Ishikawa (cell line): ENCODE results near the gene PGF.
A peak's percentile ranks its signal among the peaks of the same experiment; 100 is the strongest.

ENCODE experiments used
- CEBPB ChIP-seq: IDR thresholded peaks from 2 replicates; pipeline ENCODE4 v1.6.1; 2012
- CREB1 ChIP-seq: IDR thresholded peaks from 2 replicates; pipeline ENCODE4 v1.6.1; 2012; ENCODE audit warnings: low read depth
- EGR1 ChIP-seq: IDR thresholded peaks from 2 replicates; pipeline ENCODE4 v1.6.1; 2012
- EP300 ChIP-seq: IDR thresholded peaks from 2 replicates; pipeline ENCODE4 v1.6.1; 2012; ENCODE audit warnings: borderline replicate concordance
- FOXM1 ChIP-seq: IDR thresholded peaks from 2 replicates; pipeline ENCODE4 v1.6.1; 2012; ENCODE audit warnings: low read depth, borderline replicate concordance
- NFIC ChIP-seq: IDR thresholded peaks from 2 replicates; pipeline ENCODE4 v1.6.1; 2012
- RAD21 ChIP-seq: IDR thresholded peaks from 2 replicates; pipeline ENCODE4 v1.6.1; 2012; ENCODE audit warnings: low read depth
- TAF1 ChIP-seq: IDR thresholded peaks from 2 replicates; pipeline ENCODE4 v1.6.1; 2012; ENCODE audit warnings: low read depth, mild to moderate bottlenecking
- TCF12 ChIP-seq: IDR thresholded peaks from 2 replicates; pipeline ENCODE4 v1.6.1; 2012; ENCODE audit warnings: low read depth
- TEAD4 ChIP-seq: IDR thresholded peaks from 2 replicates; pipeline ENCODE4 v1.6.1; 2012
- YY1 ChIP-seq: IDR thresholded peaks from 2 replicates; pipeline ENCODE4 v1.6.1; 2012; ENCODE audit warnings: low read depth
- ZBTB7A ChIP-seq: IDR thresholded peaks from 2 replicates; pipeline ENCODE4 v1.6.1; 2012; ENCODE audit warnings: low read depth
- TF ChIP-seq, protein P1 (sequence below): IDR thresholded peaks from 2 replicates; pipeline ENCODE4 v1.6.1; 2012
- TF ChIP-seq, protein P2 (sequence below): IDR thresholded peaks from 2 replicates; pipeline ENCODE4 v1.6.1; 2012; ENCODE audit warnings: low read depth, mild to moderate bottlenecking
- TF ChIP-seq, protein P3 (sequence below): IDR thresholded peaks from 2 replicates; pipeline ENCODE4 v1.6.1; 2012

The PGF gene

DNA sequence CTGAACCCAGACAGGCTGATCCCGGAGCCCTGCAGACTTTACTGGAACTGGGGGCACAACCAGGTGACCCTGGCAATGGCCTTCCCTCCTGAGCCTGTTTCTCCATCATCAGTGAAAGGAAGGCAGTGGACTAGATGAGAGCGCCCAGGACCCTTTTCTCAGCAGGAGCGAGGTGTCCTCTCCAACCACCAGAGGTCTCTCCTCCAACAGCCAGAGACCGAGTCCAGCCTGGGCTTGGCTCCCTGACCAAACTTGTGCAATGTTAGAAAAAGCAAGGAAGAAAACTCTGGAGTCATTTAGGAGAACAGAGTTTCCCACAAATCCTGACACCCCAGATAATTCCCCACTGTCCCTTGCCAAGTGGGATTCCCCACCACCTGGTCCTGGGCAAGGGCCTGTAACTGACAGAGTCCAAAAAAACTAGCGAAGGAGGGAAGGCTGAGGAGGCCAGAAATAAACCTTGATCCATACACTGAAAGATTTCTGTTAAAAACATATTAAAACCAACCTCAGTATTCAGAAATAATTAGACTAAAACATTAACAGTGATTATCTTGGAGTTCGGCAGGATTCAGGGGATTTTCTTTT lies 41.3 kb downstream of the PGF start:
- TF ChIP-seq ZBTB7A (no peak), RAD21 (peak; percentile 76)

DNA sequence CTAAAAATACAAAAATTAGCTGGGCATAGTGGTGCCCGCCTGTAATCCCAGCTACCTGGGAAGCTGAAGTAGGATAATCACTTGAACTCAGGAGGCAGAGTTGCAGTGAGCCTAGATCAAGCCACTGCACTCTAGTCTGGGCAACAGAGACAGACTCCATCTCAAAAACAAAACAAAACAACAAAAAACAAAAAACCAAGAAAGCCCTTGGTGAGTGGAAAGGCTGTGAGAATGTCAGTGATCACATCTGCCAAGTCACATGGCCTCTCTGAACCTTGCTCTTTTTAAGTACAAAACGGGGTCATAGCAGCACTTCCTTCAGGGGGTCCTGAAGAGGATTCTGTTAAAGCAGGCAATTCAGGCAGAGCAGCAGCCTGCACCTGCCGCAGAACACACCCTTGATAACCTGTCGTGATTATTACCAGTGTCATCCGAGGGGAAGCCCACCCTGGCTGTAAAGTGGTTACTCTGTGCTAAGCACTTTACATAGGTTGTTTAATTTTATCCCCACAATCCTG lies 41.9 kb downstream of the PGF start:
- TF ChIP-seq, protein P1, sequence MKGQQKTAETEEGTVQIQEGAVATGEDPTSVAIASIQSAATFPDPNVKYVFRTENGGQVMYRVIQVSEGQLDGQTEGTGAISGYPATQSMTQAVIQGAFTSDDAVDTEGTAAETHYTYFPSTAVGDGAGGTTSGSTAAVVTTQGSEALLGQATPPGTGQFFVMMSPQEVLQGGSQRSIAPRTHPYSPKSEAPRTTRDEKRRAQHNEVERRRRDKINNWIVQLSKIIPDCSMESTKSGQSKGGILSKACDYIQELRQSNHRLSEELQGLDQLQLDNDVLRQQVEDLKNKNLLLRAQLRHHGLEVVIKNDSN, result no peak
- TF ChIP-seq TAF1, result no peak
- TF ChIP-seq NFIC, result no peak
- TF ChIP-seq EGR1, result no peak
- no peak for TF ChIP-seq ZBTB7A
- TF ChIP-seq, protein P2, sequence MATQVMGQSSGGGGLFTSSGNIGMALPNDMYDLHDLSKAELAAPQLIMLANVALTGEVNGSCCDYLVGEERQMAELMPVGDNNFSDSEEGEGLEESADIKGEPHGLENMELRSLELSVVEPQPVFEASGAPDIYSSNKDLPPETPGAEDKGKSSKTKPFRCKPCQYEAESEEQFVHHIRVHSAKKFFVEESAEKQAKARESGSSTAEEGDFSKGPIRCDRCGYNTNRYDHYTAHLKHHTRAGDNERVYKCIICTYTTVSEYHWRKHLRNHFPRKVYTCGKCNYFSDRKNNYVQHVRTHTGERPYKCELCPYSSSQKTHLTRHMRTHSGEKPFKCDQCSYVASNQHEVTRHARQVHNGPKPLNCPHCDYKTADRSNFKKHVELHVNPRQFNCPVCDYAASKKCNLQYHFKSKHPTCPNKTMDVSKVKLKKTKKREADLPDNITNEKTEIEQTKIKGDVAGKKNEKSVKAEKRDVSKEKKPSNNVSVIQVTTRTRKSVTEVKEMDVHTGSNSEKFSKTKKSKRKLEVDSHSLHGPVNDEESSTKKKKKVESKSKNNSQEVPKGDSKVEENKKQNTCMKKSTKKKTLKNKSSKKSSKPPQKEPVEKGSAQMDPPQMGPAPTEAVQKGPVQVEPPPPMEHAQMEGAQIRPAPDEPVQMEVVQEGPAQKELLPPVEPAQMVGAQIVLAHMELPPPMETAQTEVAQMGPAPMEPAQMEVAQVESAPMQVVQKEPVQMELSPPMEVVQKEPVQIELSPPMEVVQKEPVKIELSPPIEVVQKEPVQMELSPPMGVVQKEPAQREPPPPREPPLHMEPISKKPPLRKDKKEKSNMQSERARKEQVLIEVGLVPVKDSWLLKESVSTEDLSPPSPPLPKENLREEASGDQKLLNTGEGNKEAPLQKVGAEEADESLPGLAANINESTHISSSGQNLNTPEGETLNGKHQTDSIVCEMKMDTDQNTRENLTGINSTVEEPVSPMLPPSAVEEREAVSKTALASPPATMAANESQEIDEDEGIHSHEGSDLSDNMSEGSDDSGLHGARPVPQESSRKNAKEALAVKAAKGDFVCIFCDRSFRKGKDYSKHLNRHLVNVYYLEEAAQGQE, result no peak
- no peak for TF ChIP-seq YY1
- TF ChIP-seq CREB1, result no peak
- no peak for TF ChIP-seq RAD21
- TF ChIP-seq, protein P3, sequence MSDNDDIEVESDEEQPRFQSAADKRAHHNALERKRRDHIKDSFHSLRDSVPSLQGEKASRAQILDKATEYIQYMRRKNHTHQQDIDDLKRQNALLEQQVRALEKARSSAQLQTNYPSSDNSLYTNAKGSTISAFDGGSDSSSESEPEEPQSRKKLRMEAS, result no peak
- no peak for TF ChIP-seq EP300
- TF ChIP-seq TCF12, result no peak
- no peak for TF ChIP-seq TEAD4
- TF ChIP-seq FOXM1, result no peak
- no peak for TF ChIP-seq CEBPB

DNA sequence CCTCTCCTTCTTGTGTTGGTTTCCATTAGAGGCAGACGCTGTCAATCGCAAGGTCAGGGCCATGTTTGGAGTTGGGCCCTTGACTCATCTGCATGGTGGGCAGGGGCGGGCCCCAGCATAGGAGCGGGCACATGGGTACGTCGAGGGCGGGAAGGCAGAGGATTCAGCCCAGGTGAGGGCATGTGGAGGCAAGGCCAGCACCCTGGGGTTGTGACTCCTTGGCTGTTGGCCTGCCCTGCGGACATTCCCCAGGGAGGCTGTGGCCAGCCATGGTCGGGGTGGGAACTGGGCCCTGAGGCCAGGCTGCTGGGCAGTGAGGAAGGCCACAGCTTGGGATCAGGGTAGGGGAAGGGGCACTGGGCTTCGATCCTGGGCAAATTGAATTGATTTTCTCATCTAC lies 42.6 kb downstream of the PGF start:
- TF ChIP-seq YY1 (no peak), EP300 (no peak), TAF1 (no peak), NFIC (no peak), CREB1 (no peak)

DNA sequence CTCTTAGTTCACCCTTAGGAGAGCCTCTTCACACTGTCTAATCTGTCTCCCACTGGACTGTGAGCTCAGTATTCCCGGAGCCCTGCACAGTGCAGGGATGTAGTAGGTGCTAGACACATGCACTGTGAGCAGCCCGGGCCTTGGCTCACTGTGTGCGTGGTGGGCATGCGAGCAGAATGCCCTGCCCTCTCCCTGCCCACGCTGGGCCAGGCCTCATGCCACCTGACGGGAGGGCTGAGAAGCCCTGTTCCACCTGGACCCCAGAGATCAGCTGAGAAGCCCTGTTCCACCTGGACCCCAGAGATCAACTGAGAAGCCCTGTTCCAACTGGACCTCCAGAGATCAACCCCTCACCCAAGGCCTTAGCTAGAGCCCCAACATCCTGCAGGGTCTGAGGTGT lies 43.3 kb downstream of the PGF start:
- TF ChIP-seq ZBTB7A (no peak), CREB1 (no peak), YY1 (no peak), NFIC (no peak), FOXM1 (no peak), EP300 (no peak), TCF12 (no peak)

DNA sequence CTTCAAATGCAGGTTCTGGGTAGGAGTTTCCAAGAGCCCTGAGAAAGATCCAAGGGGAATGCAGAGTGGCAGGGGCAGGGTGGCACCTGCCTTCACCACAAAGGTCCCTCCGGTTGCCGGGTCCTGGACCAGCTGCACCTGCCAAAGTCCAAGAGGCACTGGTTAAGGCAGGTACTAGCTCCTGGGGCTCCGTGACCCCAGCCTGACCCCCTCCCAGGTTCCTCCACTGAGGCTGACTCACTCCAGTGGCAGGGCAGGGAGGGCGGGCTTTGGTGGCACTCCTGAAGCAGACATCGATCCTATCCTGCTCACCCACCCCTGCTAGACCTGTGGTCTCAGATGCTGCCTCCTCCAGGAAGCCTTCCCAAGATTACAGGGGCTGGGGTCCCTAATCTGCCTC lies 43.7 kb downstream of the PGF start:
- TF ChIP-seq, protein P2, result no peak
- no peak for TF ChIP-seq TCF12
- TF ChIP-seq EGR1, result no peak
- TF ChIP-seq YY1, result no peak
- no peak for TF ChIP-seq TAF1
- no peak for TF ChIP-seq FOXM1
- TF ChIP-seq, protein P3, result no peak
- TF ChIP-seq NFIC, result no peak
- no peak for TF ChIP-seq RAD21
- no peak for TF ChIP-seq TEAD4

DNA sequence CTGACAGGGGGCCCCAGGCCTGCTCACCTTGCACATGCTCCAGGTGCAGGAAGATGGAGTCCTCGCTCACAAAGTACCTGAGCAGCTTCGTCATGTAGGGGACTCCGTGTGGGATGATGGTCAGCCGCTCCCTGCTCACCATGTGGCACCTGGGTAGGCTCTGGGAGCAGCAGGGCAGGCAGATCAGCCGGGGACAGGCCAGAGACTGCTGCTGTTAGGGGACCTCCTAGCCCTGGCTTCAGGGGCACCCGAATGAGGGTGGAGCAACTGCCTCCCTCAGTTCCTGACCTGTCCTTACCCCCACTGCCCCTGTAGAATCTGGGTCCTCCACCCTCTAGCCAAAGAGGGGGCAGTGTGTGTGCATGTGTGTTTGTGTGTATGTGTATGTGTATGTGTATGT lies 44.2 kb downstream of the PGF start:
- no peak for TF ChIP-seq ZBTB7A
- no peak for TF ChIP-seq RAD21
- TF ChIP-seq TAF1, result no peak
- no peak for TF ChIP-seq EP300
- TF ChIP-seq, protein P3, result no peak
- no peak for TF ChIP-seq CEBPB
- no peak for TF ChIP-seq TCF12

DNA sequence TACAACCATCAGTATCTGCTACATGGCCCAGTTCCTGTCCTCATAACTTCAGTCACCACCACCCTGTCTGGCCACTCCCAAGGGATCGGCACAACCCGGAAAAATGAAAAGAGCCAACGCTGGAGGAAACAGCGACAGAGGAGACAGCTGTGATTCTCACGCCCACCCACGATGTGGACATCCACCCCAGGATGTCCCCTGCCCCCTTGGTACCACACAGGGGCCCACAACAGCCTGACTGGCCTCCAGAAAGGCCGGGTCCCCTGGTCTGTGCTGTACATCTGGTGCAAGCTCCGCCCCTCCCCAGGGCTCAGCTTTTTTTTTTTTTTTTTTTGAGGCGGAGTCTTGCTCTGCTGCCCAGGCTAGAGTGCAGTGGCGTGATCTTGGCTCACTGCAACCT lies 44.8 kb downstream of the PGF start:
- TF ChIP-seq FOXM1 (no peak), EGR1 (no peak), TAF1 (no peak), TEAD4 (no peak), NFIC (no peak), YY1 (no peak), ZBTB7A (no peak), CREB1 (no peak), RAD21 (no peak), CEBPB (no peak), TCF12 (no peak), EP300 (no peak)
- TF ChIP-seq, protein P2, result no peak
- TF ChIP-seq, protein P3, result no peak
- TF ChIP-seq, protein P1, result no peak
